ENCODE results near the gene LRRTM3.

LRRTM3 gene

DNA sequence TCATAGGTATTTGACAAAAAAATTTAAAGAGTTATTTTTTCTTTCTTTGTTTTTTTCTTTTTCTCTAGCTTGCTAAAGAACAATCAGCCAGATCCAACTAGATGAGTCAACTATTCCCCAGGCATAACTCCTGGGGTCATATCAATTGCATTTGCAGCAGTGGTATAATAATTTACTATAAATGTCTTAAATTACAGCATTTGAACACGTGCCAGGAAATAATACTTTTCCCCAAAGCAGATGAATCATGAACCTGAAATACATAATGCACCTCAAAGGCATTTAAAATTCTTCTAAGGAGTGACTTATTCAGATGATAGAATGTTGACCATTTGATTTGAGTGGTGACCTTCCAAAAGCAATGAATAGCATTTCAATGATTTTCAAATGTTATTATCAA, 190.1 kb downstream of the LRRTM3 start:
- DNase-seq = no peak

DNA sequence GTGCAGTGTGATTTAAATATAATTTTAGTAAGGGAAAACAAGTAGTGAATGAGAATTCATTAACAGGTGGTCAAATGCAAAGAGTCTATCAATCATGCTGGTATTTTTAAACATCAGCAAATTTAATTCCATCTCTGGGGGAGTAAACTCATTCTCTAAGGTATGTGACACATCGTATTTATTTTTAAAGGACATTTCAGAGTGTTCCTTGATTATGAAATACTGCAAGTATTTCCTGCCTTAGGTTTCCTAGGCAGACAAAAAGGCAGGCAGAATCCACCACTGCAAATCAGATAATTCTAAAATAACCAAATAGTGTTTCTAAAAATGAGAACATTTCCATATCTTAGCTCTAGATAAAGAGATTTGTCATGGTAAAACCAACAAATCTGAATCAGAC, 193.8 kb downstream of the LRRTM3 start:
- DNase-seq = no peak

DNA sequence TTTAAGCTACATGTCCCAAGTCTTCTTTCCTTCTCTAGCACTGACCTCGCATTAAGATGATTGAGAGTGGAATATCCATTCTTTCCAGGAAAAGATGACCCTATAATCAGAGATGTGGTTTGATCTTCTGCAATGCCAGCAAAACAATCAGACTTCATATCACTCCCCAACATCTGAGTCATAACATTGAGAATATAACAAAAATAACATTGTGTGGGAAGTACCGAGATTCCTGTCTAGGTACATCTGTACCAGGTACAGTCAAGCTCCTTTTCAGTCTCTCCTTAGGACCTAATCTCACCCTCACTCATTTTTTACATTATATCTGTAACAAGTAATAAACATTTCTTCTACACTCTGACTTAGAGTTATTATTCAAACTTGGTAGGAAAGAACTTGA, 201.6 kb downstream of the LRRTM3 start:
- no peak for DNase-seq

DNA sequence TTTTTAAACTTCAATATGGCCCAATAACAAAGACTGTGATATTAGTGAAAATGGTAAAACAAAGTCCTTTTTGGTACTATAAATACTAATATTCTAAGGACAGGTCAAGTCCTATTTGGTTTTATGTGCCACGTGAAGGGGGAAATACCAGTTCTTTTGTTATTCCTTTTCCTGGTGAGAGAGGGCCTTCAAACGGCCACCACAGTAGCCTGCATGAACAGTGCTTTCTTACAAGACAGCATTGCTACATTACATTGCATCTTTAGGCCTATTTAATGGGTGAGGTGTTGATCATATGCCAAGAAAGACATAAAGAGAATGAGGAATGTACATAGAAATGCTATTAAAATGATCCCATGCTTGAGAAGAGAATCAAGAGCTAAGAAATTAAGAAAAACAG, 214.8 kb downstream of the LRRTM3 start:
- DNase-seq = no peak

DNA sequence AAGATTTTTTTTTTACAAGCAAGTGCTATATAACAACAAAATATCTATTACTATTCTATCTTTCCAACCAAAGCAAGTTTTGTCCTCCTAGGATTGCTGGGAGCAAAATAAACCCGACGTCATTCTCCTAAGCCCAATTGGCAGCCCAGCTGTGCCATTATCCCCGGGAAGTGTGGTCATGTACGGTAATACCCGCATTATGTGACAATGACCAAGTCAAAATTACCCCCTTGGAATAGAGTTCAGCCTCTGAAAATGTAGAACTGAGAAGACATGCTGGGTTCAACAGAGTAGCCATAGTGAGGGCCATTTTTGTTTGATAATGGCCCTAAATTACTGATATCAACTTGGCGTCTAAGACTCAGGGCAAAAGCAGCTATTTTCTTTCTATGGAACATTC, 215.5 kb downstream of the LRRTM3 start:
- no peak for DNase-seq

DNA sequence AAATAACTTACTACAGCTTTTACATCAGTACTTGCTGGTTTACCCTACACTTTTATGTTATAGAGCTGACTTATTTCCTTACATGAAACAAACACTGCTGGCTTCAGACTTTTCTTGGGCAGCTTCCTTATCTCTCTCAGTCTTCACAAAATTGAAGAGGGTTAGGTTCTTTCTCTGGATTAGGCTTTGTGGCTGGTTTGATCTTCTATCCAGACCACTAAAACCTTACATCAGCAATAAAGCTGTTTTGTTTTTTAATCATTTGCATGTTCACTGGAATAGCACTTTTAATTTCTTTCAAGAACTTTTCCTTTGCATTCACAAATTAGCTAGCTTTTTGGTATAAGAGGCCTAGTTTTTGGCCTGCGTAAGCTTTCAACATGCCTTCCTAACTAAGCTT, 218.7 kb downstream of the LRRTM3 start:
- no peak for DNase-seq

All from nucleus accumbens (tissue), 56 donors.